H9 (cell line): Measurements from ENCODE around the gene S100A8. TPM values are rescaled to one million over a fixed set of nuclear protein-coding genes. Genes with fewer than 3 reads are reported as not detected.

Experiments
- DNase-seq: peaks from one replicate; pipeline ENCODE4 v3.0.0-alpha.2; 2017
- H2AFZ ChIP-seq: one replicate; pipeline ENCODE4 v1.6.1; 2013; ENCODE audit warnings: mild to moderate bottlenecking, low read length, control low read depth, moderate library complexity
- H2AK5ac ChIP-seq: 2 replicates; pipeline ENCODE4 v1.6.1; 2013; ENCODE audit warnings: low read length, control low read depth, mixed read lengths; ENCODE audit not compliant: insufficient read length
- H2BK120ac ChIP-seq: one replicate; pipeline ENCODE4 v1.6.1; 2013; ENCODE audit warnings: low read depth, mild to moderate bottlenecking, low read length, control low read depth, inconsistent platforms; ENCODE audit not compliant: poor library complexity, severe bottlenecking
- H2BK12ac ChIP-seq: 2 replicates; pipeline ENCODE4 v1.6.1; 2013; ENCODE audit warnings: low read length, control low read depth, mixed read lengths, low read depth; ENCODE audit not compliant: insufficient read length
- H2BK15ac ChIP-seq: 2 replicates; pipeline ENCODE4 v1.6.1; 2013; ENCODE audit warnings: low read depth, low read length, control low read depth
- H2BK20ac ChIP-seq: one replicate; pipeline ENCODE4 v1.6.1; 2013; ENCODE audit warnings: low read depth, mild to moderate bottlenecking, low read length, control low read depth, inconsistent platforms; ENCODE audit not compliant: poor library complexity, severe bottlenecking
- H2BK5ac ChIP-seq: 2 replicates; pipeline ENCODE4 v1.6.1; 2013; ENCODE audit warnings: low read length, control low read depth, mixed read lengths; ENCODE audit not compliant: insufficient read length
- H3K14ac ChIP-seq: 2 replicates; pipeline ENCODE4 v1.6.1; 2013; ENCODE audit warnings: low read length, control low read depth; ENCODE audit not compliant: insufficient read depth
- H3K18ac ChIP-seq: 2 replicates; pipeline ENCODE4 v1.6.1; 2013; ENCODE audit warnings: low read depth, mild to moderate bottlenecking, mixed read lengths, low read length, control low read depth; ENCODE audit not compliant: insufficient read length
- H3K23ac ChIP-seq: 2 replicates; pipeline ENCODE4 v1.6.1; 2013; ENCODE audit warnings: low read length, control low read depth, mixed read lengths, low read depth; ENCODE audit not compliant: insufficient read length
- H3K23me2 ChIP-seq: 2 replicates; pipeline ENCODE4 v1.6.1; 2013; ENCODE audit warnings: low read depth, mild to moderate bottlenecking, mixed read lengths, low read length, control low read depth; ENCODE audit not compliant: insufficient read length, poor library complexity, severe bottlenecking
- H3K27ac ChIP-seq: 2 replicates; pipeline ENCODE4 v1.5.1; 2013; ENCODE audit warnings: low read length, control low read depth, mixed read lengths, low read depth; ENCODE audit not compliant: insufficient read length
- H3K27me3 ChIP-seq: 2 replicates; pipeline ENCODE4 v1.6.1; 2013; ENCODE audit warnings: low read length, control low read depth, inconsistent platforms; ENCODE audit not compliant: insufficient read depth
- H3K4ac ChIP-seq: 2 replicates; pipeline ENCODE4 v1.6.1; 2013; ENCODE audit warnings: low read depth, mild to moderate bottlenecking, control low read depth, inconsistent platforms, low read length, moderate library complexity
- H3K4me1 ChIP-seq: 2 replicates; pipeline ENCODE4 v1.6.1; 2013; ENCODE audit warnings: low read length, control low read depth, inconsistent platforms; ENCODE audit not compliant: insufficient read depth
- H3K4me2 ChIP-seq: 2 replicates; pipeline ENCODE4 v1.6.1; 2013; ENCODE audit warnings: low read length, control low read depth, mixed read lengths; ENCODE audit not compliant: insufficient read length, insufficient read depth
- H3K56ac ChIP-seq: 2 replicates; pipeline ENCODE4 v1.6.1; 2013; ENCODE audit warnings: low read depth, mild to moderate bottlenecking, mixed read lengths, low read length, control low read depth; ENCODE audit not compliant: insufficient read length
- H3K79me1 ChIP-seq: 2 replicates; pipeline ENCODE4 v1.6.1; 2013; ENCODE audit warnings: low read depth, mild to moderate bottlenecking, moderate library complexity, low read length, control low read depth, inconsistent platforms; ENCODE audit not compliant: insufficient read depth, poor library complexity, severe bottlenecking
- H3K79me2 ChIP-seq: 2 replicates; pipeline ENCODE4 v1.6.1; 2013; ENCODE audit warnings: low read length, control low read depth, inconsistent platforms; ENCODE audit not compliant: insufficient read depth
- H3K9ac ChIP-seq: 2 replicates; pipeline ENCODE4 v1.6.1; 2013; ENCODE audit warnings: low read length, control low read depth, mixed read lengths; ENCODE audit not compliant: insufficient read length; ENCODE audit errors: extremely low read depth
- H3K9me3 ChIP-seq: one replicate; pipeline ENCODE4 v1.6.1; 2013; ENCODE audit warnings: low read depth, low read length, inconsistent platforms; ENCODE audit not compliant: control insufficient read depth
- H3T11ph ChIP-seq: one replicate; pipeline ENCODE4 v1.6.1; 2013; ENCODE audit warnings: mild to moderate bottlenecking, low read length, control low read depth, inconsistent platforms
- H4K20me1 ChIP-seq: one replicate; pipeline ENCODE4 v1.6.1; 2013; ENCODE audit not compliant: control insufficient read depth, insufficient read length, insufficient read depth
- H4K5ac ChIP-seq: 2 replicates; pipeline ENCODE4 v1.6.1; 2013; ENCODE audit warnings: low read depth, mild to moderate bottlenecking, mixed read lengths, low read length, control low read depth; ENCODE audit not compliant: insufficient read length
- H4K8ac ChIP-seq: replicated peaks from 2 replicates; pipeline ENCODE4 v1.6.1; 2013; ENCODE audit warnings: low read length, control low read depth, mixed read lengths, low read depth; ENCODE audit not compliant: insufficient read length
- H4K91ac ChIP-seq: 2 replicates; pipeline ENCODE4 v1.6.1; 2013; ENCODE audit warnings: low read depth, mild to moderate bottlenecking, moderate library complexity, mixed read lengths, low read length, control low read depth; ENCODE audit not compliant: insufficient read length
- H3K27ac Mint-ChIP-seq, 3 experiments: 2 replicates in 2 of 3; 3 replicates in 1 of 3; pipeline ENCODE4 v1.8.0; 2020 to 2021; ENCODE audit warnings: mixed read lengths in 3 of 3, mild to moderate bottlenecking in 1 of 3, moderate library complexity in 1 of 3
- H3K27me3 Mint-ChIP-seq: 2 replicates; pipeline ENCODE4 v1.8.0; 2021; ENCODE audit warnings: low read depth, mild to moderate bottlenecking, moderate library complexity, mixed read lengths
- H3K36me3 Mint-ChIP-seq, 3 experiments: 2 replicates in 2 of 3; 3 replicates in 1 of 3; pipeline ENCODE4 v1.8.0; 2020 to 2021; ENCODE audit warnings: low read depth in 3 of 3, mixed read lengths in 3 of 3; ENCODE audit not compliant: insufficient read depth in 1 of 3
- H3K4me1 Mint-ChIP-seq, 2 experiments: 2 replicates each; pipeline ENCODE4 v1.8.0; 2020; ENCODE audit warnings: mixed read lengths in 2 of 2
- H3K4me3 Mint-ChIP-seq, 2 experiments: 2 replicates in 1 of 2; 3 replicates in 1 of 2; pipeline ENCODE4 v1.8.0; 2020 to 2021; ENCODE audit warnings: mild to moderate bottlenecking in 2 of 2, mixed read lengths in 2 of 2, moderate library complexity in 1 of 2
- H3K9me3 Mint-ChIP-seq, 2 experiments: 2 replicates in 1 of 2; 3 replicates in 1 of 2; pipeline ENCODE4 v1.8.0; 2020; ENCODE audit warnings: mild to moderate bottlenecking in 2 of 2, mixed read lengths in 2 of 2, moderate library complexity in 1 of 2
- WGBS: extraction: QIAGEN DNeasy Blood & Tissue Kit; methylation state at CpG from one replicate; pipeline ENCODE4 v1.1.7; 2013; ENCODE audit warnings: missing lambda C conversion rate, low lambda C conversion rate, mixed read lengths; ENCODE audit not compliant: insufficient read length; ENCODE audit errors: extremely low coverage; 5-methylcytosine and 5-hydroxymethylcytosine counted together
- total RNA-seq: library from RNA; stranded (reverse); gene quantifications from 2 replicates; pipeline ENCODE4 v1.2.1, GENCODE V29; 2021
- TF ChIP-seq, protein P1 (sequence below): fragments of 200-600 bp; sonication (generic); conservative IDR thresholded peaks from 3 replicates; pipeline ENCODE4 v1.8.0; 2021; ENCODE audit warnings: antibody characterized with exemption, mild to moderate bottlenecking

The S100A8 gene
- total RNA-seq, 1 experiment from 2014 or later: not detected

DNA sequence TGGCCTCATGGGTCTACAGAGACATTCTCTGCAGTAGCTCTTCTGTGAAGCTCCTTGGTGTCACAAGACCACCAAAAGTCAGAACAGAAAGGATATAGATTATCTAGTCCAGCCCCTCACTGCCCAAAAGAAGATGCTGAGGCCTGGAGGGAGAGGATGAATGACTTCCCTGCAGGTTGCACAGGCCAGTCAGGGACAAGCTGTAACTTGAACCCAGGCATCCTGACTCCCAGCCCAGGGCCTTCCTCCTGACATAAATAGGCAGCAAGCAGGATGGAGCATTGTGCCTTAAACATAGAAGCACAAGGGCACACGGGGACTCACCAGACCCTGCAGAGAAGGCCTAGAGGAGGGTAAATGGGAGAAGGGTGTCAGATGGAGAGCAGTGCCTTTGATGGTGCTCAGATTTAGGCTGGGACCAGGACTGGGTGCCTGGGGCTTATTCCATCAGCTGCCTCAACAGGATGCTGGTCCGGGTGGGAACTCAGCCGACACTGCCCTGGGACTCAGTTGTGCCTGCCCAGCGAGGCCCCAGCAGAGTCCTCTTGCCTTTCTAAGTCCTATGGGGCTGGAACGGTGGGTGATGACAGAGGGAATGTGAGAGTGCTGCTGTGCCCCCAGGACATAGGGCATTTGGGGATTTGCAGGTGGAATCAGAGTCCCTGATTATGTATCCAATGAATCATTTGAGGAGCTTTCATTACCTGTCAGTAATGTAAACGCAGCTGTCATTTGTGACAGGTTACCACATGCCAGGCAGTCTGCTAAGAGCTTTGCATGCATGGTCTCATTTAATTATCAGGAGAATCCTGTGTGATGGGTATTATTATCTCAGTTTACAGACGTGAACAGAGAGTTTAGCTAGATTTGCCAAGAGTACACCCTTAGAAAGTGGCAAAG is 38.6 kb upstream of the S100A8 start:
- H4K20me1 ChIP-seq: no peaks in the 10 kb centered on the region
- WGBS: no CpG with 5 or more reads among the region's 7 CpGs
- TF ChIP-seq, protein P1, sequence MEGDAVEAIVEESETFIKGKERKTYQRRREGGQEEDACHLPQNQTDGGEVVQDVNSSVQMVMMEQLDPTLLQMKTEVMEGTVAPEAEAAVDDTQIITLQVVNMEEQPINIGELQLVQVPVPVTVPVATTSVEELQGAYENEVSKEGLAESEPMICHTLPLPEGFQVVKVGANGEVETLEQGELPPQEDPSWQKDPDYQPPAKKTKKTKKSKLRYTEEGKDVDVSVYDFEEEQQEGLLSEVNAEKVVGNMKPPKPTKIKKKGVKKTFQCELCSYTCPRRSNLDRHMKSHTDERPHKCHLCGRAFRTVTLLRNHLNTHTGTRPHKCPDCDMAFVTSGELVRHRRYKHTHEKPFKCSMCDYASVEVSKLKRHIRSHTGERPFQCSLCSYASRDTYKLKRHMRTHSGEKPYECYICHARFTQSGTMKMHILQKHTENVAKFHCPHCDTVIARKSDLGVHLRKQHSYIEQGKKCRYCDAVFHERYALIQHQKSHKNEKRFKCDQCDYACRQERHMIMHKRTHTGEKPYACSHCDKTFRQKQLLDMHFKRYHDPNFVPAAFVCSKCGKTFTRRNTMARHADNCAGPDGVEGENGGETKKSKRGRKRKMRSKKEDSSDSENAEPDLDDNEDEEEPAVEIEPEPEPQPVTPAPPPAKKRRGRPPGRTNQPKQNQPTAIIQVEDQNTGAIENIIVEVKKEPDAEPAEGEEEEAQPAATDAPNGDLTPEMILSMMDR: no peak

More for the DNA sequence above, 38.6 kb upstream of the S100A8 start:
- Histone ChIP-seq H3K27ac (no peak overlapping the region), H3K4me1 (no peaks in the 10 kb centered on the region), H3K23me2 (no peaks in the 10 kb centered on the region), H4K91ac (no peak overlapping the region), H3K14ac (no peak overlapping the region; the same call in 1 of the 2 replicates), H2BK15ac (no peak overlapping the region), H2BK5ac (no peak overlapping the region), H2BK12ac (no peak overlapping the region), H3K27me3 (no peaks in the 10 kb centered on the region; the same call in 1 of the 2 replicates), H3K18ac (no peak overlapping the region), H2AK5ac (no peak overlapping the region), H4K5ac (no peak overlapping the region), H3K79me2 (no peaks in the 10 kb centered on the region), H4K8ac (no peak overlapping the region), H3K23ac (no peak overlapping the region), H2AFZ (no peak overlapping the region), H2BK20ac (no peak overlapping the region), H3K9ac (no peak overlapping the region), H3K56ac (no peak overlapping the region), H3K79me1 (no peaks in the 10 kb centered on the region), H3T11ph (no peak overlapping the region), H2BK120ac (no peak overlapping the region), H3K4me2 (no peak overlapping the region), H3K4ac (no peak overlapping the region), H3K9me3 (no peaks in the 10 kb centered on the region)
- Mint-ChIP-seq H3K4me1 (no peaks in the 10 kb centered on the region), H3K9me3 (peaks cover 0 to 3% of the 10 kb centered on the region in 2 experiments; a peak in 1 of 5 replicates), H3K36me3 (no peaks in the 10 kb centered on the region), H3K27ac (no peak overlapping the region), H3K27me3 (peaks cover 9% of the 10 kb centered on the region), H3K4me3 (no peak overlapping the region; a peak in 1 of 5 replicates)
- DNase-seq: no peak
